AG04450 (cell line): ENCODE measurements around the gene ZSCAN10. TPM values are rescaled to one million over a fixed set of nuclear protein-coding genes. Genes with fewer than 3 reads are reported as not detected.

Source experiments
- CTCF ChIA-PET: fragments of 300-600, 350-600 bp; formaldehyde crosslinking; extraction: SDS; loops from one replicate; lab custom pipeline; 2022; ENCODE audit warnings: antibody characterized with exemption, inconsistent platforms; lab: Charles Lee
- POLR2A ChIA-PET: fragments of 350-600 bp; formaldehyde crosslinking; extraction: SDS; loops from one replicate; lab custom pipeline; 2021; ENCODE audit warnings: antibody characterized with exemption, inconsistent platforms; lab: Yijun Ruan, JAX
- DNase-seq: peaks from one replicate; pipeline ENCODE4 v3.0.0-alpha.2; 2011; ENCODE audit warnings: low read depth, low spot score
- H3K27ac ChIP-seq: one replicate; pipeline ENCODE4 v1.5.1; 2012; ENCODE audit warnings: low read depth, low read length, control low read depth
- H3K27me3 ChIP-seq: one replicate; pipeline ENCODE4 v1.6.0; 2012; ENCODE audit warnings: low read length; ENCODE audit not compliant: control insufficient read depth, insufficient read depth
- H3K4me3 ChIP-seq: 2 replicates; pipeline ENCODE4 v1.5.1; 2011; ENCODE audit warnings: mild to moderate bottlenecking, low read depth, low read length, control low read depth
- H3K9me3 ChIP-seq: 2 replicates; pipeline ENCODE4 v1.5.1; 2012; ENCODE audit warnings: low read length; ENCODE audit not compliant: control insufficient read depth, insufficient read depth
- CTCF ChIP-seq: IDR thresholded peaks from 2 replicates; pipeline ENCODE4 v1.5.1; 2011; ENCODE audit warnings: low read depth, low read length, control low read depth, inconsistent platforms
- polyA plus RNA-seq: library from polyadenylated mRNA; depleted of rRNA; stranded (reverse); fragments of >200 nt; gene quantifications from 2 replicates; pipeline ENCODE4 v1.2.3, GENCODE V29; 2011

ZSCAN10 gene
- polyA plus RNA-seq, 1 experiment: not detected

GRCh38 chr16:3145660-3146059, 46.6 kb upstream of the ZSCAN10 start:
- no peak for DNase-seq
- no peaks in the 10 kb centered on the region for H3K27me3 ChIP-seq
- no peak for TF ChIP-seq CTCF
- no peaks in the 10 kb centered on the region; the same call in 1 of the 2 replicates for H3K9me3 ChIP-seq
- POLR2A ChIA-PET: no interaction called here
- H3K4me3 ChIP-seq: no peak overlapping the region
- CTCF ChIA-PET: interaction anchor here (0.6 kb wide), 1 partner anchor 11 kb away, joined by 3 read pairs; the partner anchor contains the start of gene ZNF213
- H3K27ac ChIP-seq: no peak overlapping the region

- no peaks in the 10 kb centered on the region for H3K27me3 ChIP-seq
- H3K4me3 ChIP-seq: no peak overlapping the region
- TF ChIP-seq CTCF: no peak
- no peaks in the 10 kb centered on the region; the same call in 1 of the 2 replicates for H3K9me3 ChIP-seq
- CTCF ChIA-PET: no interaction called here
- POLR2A ChIA-PET: interaction anchor here (0.9 kb wide), 1 partner anchor 11 kb away, joined by 3 read pairs; the partner anchor contains the start of gene ZNF213
- DNase-seq: no peak
- no peak overlapping the region for H3K27ac ChIP-seq
These were observed 46.1 kb upstream of the ZSCAN10 start for GRCh38 chr16:3145151-3145550.

- ChIA-PET POLR2A (interaction anchor here (0.5 to 0.9 kb wide), 2 partner anchors 10 to 1277 kb away, joined by 3 read pairs; partner anchors contain the start of gene ZNF213), CTCF (no interaction called here)
- H3K27ac ChIP-seq: no peak overlapping the region
- H3K4me3 ChIP-seq: no peak overlapping the region
- DNase-seq: no peak
- no peaks in the 10 kb centered on the region for H3K27me3 ChIP-seq
- TF ChIP-seq CTCF: no peak
- H3K9me3 ChIP-seq: no peaks in the 10 kb centered on the region; the same call in 1 of the 2 replicates
These were observed 45.4 kb upstream of the ZSCAN10 start for GRCh38 chr16:3144321-3144983.

- CTCF ChIA-PET: interaction anchor here (1.4 kb wide), 1 partner anchor 14 kb away, joined by 4 read pairs; no protein-coding TSS in a partner anchor
- Histone ChIP-seq H3K9me3 (no peaks in the 10 kb centered on the region; the same call in 1 of the 2 replicates), H3K4me3 (no peak overlapping the region), H3K27ac (no peak overlapping the region), H3K27me3 (no peaks in the 10 kb centered on the region)
- TF ChIP-seq CTCF: no peak
- no peak for DNase-seq
- POLR2A ChIA-PET: interaction anchor here (0.5 to 0.9 kb wide), 2 partner anchors 9 to 1278 kb away, joined by 3 read pairs; partner anchors contain the start of gene ZNF213
These were observed 44.7 kb upstream of the ZSCAN10 start for GRCh38 chr16:3143598-3144320.
